Suppressor macrophage treated with lipopolysaccharide for 1 hour (primary cell): ENCODE measurements around the gene DNAL1.
A peak's percentile ranks its signal among the peaks of the same experiment; 100 is the strongest.

Experiments
- DNase-seq, 3 donors: peaks; one replicate each; pipeline ENCODE4 v3.0.0-alpha.2; 2020 to 2022

The DNAL1 gene

DNA sequence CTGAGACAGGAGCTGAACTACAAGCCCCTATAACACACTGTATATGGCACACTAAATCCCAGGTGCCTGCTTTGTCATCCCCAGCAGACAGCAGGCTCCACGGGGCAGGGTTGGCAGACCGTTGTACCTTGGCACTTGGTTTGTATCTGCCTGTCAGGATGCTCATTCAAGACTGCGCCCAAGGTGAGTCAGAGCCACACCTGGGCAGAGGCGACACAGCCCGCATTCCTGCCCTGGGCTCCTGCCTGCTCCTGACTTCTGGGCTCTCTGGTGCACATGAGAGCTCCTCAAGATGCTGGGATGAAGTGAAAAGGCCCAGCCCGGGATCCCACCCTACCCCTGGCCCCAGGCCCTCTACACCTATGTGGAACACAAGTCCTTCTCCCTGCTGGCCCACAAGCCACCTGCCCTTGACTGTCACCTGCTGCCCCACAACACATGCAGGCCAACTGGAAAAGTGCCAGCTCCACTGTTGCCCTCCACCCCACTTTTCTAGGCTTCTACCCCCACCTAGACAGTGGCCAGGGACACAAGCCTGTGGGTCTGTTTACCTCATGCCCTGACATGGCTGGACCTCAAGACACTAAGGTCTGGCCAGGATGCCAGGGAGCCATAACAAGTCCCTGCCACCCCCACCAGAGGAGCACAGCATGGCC, 100.2 kb downstream of the DNAL1 start:
- no peak for DNase-seq

- no peak for DNase-seq
Observed at GRCh38 chr14:73745571-73746519, 101.1 kb downstream of the DNAL1 start.

DNA sequence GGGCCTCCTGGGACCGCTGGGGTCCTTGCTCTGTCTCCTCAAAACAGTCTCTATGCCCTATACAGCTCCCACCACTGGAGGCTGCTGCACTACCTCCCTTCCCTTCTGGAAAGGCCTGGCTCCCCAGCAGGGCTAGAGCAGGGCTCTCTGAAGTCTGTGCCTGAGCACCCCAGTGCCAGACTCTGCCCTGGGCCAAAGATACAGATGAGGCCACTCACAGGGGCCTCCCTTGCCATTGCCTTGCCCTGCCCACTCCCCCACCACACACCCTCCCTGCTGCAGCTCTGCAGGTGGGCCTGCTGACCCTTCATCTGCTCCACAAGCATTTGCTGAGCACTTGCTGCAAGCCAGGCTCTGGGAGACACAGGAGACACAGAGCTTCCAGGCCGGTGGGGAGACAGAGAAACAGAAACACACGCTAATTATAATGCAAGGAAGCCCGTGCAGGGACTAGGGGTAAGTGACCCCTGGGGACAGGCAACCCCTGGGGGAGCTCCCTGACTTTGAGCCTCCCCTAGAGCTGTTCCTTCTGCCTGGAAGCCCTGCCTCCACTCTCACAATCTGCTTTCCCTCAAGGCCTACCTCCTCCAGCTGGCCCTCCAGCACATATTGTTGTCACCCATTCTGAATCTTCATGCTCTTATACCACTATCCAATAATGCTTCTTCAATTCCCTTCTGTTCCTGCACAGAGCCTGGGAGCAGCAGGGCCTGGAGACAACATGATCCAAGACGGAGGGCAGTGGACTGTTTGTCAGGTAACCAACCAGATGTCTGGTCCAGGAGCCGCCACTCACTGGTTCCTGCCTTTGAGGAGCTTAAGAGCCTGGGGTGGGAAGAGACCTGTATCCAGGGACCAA, 102.0 kb downstream of the DNAL1 start:
- peak in 1 of 3 donors; percentile 41 for DNase-seq

DNA sequence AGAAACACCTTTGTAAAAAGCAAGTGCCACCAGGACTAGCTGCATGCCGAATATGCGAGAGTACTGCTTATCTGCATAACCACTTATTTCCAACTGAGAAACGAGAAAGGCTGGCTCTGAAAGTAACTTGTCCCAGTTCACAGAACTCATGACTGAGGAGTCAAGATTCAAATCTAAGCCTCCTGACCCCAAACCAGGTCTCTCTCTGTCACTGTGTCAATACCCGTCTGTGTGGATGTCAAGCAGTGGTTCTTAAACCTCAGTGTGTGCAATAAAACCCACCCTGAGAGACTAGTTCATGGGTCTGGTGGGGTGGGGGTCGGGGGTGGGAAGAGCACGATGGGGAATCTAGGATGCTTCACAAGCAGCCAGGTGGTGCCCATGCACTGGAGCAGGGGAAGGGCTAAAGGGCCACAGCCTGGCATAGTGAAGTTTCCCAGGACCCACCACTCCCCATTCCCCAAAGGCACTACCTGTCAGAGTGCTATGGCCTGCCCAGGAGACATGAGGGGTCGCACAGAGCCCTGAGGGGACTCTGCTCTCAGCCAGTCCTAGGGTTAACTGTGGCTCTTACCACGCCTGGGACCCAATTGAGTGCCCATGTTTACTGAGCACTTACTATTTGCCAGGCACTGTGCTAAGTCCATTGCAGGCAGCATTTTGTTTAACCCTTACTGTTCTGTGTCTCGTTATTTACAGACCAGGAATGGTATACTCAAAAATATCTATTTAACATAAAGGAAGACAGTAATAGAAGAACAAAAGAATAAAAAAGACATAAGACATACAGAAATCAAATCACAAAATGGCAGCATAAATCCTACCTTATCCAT, 102.8 kb downstream of the DNAL1 start:
- DNase-seq: no peak

GRCh38 chr14:73748858-73749357, 104.1 kb downstream of the DNAL1 start:
- no peak for DNase-seq

DNA sequence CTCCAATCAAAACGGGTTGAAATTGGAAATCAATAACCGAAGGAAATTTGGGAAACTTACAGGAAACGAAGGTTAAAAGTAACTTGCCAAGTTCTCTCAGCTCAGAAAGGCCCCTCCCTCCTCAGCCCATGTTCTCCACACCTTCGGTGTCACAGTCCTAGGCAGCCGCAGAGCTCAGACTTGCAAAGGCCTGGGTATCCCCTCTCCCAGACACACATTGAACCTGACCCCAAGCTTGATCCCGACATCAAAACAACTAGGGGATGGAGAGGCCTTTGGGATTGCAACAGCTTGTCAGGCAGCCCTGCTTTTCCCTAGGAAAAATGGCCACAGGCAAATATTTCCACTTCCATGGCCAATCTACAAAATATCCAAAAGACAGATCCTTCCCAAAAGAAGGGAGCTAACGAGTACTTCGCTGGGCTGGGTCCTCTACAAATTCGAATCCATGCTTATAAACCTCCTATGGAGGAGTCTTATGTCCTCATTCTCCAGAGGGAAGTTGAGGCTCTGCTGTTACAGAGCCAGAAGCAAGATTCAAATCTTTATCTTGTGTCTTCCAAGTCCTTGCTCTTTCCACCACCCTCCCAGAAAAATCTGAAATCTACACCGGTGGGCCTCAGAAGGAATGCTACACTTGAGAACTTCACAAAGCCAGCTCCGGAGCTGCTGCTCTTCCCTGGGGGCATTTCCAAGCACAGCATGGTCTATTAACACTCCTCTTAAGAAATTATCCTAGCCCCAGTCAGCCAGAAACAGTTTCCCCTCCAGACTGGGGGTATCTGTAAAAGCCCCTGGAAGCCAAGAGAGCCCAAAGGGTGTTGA, 105.1 kb downstream of the DNAL1 start:
- no peak for DNase-seq

- no peak for DNase-seq
Observed at GRCh38 chr14:73750531-73750901, 105.7 kb downstream of the DNAL1 start.

DNA sequence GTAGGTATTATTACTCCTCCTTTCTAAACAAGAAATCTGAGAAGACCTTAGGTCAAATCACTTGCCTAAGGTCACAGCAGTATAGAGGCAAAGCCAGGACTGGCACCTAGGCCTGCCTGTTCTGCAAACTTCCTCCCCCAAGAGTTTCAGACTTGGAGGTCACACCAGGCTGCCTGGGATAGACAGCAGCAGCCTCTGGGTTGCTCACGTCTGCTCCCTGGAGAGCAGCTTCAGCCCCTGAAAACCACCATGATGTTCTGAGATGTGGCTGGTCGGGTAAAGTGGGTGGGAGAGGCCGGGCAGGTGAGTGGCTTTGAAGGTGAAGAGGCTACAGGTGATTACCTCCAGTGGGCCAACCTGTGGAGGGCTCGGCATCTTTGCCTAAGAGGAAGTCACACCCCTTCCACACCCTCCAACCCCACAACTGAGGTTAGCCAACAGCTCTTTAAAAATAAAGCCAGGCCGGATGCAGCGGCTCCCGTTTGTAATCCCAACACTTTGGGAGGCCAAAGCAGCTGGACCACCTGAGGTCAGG, 106.4 kb downstream of the DNAL1 start:
- no peak for DNase-seq

DNA sequence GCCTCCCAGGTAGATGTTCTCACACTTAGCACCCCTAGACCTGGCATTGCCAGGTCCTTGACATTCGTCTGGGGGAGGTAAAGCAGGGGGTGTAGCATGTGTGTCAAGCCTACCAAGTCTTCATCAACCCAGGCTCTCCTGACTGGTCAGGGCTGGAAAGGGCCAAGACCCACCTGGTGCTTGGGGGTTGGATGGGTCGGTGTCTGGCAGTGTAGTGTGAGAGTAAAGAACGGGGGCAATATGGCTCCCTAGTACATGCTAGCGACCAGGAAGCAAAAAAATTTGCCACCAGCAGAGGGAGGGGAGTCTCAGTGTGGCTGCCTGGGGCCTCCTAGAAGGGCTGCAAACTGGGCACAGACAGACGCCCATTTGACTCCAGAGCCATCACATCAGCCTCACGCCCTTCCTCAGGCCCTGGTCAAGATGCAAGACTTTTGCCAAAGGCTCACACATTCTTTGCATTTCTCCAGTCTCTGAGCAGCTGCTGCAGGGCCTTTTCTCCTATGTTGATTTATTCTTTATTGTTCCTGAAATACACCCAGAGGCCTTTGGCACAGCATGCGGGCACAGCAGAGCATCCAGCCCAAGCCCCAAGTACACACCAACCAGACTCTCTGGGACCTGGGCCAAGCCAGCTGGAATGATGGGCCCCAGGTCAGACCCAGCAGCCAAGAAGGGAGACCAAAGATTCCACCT, 107.7 kb downstream of the DNAL1 start:
- peak in 2 of 3 donors; percentile 50 to 63 for DNase-seq
